Measurements from ENCODE around the gene MAP7. TPM values are rescaled to one million over a fixed set of nuclear protein-coding genes. Genes with fewer than 3 reads are reported as not detected.

MAP7 gene
- total and polyA plus RNA-seq, 2 donors (not counting 3 experiments of a cell fraction or from before 2014, with no cell fraction given) = 0.07 to 0.42 TPM

DNA sequence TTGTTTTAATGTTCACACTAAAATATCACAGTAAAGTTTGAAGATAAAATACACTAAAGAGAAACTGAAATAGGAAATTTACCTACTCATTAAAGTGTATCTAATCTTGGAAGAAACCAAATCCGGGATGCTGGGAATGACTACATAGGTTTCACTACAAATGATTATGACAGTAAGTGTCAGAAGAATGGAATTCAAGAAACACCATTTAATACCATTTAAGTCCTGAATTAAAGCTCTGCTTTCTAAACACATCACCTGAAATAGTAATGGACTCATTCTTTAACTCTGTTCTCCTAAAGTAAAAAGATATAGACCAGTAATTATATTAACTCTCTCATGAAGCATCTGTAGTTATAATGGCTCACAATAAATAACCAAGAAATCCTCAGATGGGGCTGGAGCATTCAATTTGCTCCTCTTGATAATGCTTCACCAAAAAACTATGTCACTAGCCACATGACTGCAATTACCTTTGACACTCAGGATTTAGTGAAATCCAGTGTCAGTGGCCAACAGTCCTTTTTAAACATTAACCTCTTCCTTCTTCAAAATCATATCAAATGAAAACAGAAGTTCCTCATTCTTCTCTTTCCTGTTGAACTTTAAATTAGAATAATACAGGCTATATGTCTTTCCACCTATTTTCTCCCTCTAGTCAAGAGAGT lies 41.4 kb downstream of the MAP7 start:
- Histone ChIP-seq H2AFZ (ENCODE audit: low read depth, low read length) (no peak overlapping the region), H3K9ac (replicated peaks; ENCODE audit: extremely low read depth, insufficient read depth, low read length) (no peak overlapping the region), H3K79me2 (ENCODE audit: control insufficient read depth, insufficient read depth, low read length) (no peaks in the 10 kb centered on the region), H3K4me1 (ENCODE audit: control insufficient read depth, extremely low read depth, insufficient read depth, low read length) (no peaks in the 10 kb centered on the region), H3K4me2 (ENCODE audit: insufficient read depth, low read length) (no peak overlapping the region), H4K20me1 (replicated peaks; ENCODE audit: control insufficient read depth, extremely low read depth, insufficient read depth, low read length) (no peaks in the 10 kb centered on the region), H3K9me3 (replicated peaks; ENCODE audit: control insufficient read depth, insufficient read depth, low read length) (no peaks in the 10 kb centered on the region), H3K9me1 (replicated peaks; ENCODE audit: control insufficient read depth, extremely low read depth, insufficient read depth, low read length) (no peaks in the 10 kb centered on the region), H3K4me3 (replicated peaks in 1 of 3; ENCODE audit: insufficient read depth in 1 of 3, low read depth in 1 of 3, low read length in 3 of 3) (no peak overlapping the region), H3K36me3 (ENCODE audit: control insufficient read depth in 2 of 2, extremely low read depth in 1 of 2, insufficient read depth in 2 of 2, low read length in 2 of 2) (no peaks in the 10 kb centered on the region), H3K27ac (ENCODE audit: insufficient read depth, low read depth, low read length) (no peak overlapping the region), H3K27me3 (ENCODE audit: control insufficient read depth in 2 of 2, insufficient read depth in 2 of 2, low read length in 2 of 2) (no peaks in the 10 kb centered on the region)
- CTCF ChIA-PET = interaction anchor here (0.6 kb wide), 1 partner anchor 17 kb away, joined by 3 read pairs; no protein-coding TSS in a partner anchor
- DNase-seq (ENCODE audit: low read depth, low spot score) (no peak), FAIRE-seq (no peak)
- BruUV-seq (replicated peaks) = no TSS peak
- dilution Hi-C loops (cut with MboI; ENCODE audit: extremely low pct_ligation_motif_present, low sequenced_read_pairs) = no loop called here
- intact Hi-C loops (cut with micrococcal nuclease) = no loop called here
- TF ChIP-seq MYC (IDR thresholded peaks at IDR 0.05; ENCODE audit: low read depth, low read length) (no peak), POLR2A (IDR thresholded peaks at IDR 0.05; ENCODE audit: low read depth, low read length) (no peak), JUN (IDR thresholded peaks at IDR 0.05; ENCODE audit: borderline replicate concordance, insufficient read depth, insufficient read length, low read depth) (no peak), EZH2 (IDR thresholded peaks at IDR 0.05; ENCODE audit: borderline replicate concordance, low read depth, low read length, severe bottlenecking) (no peak), GATA2 (IDR thresholded peaks at IDR 0.05; ENCODE audit: insufficient read depth, insufficient read length, low read depth, low read length) (no peak), FOS (IDR thresholded peaks at IDR 0.05; ENCODE audit: borderline replicate concordance, insufficient read depth, low read length) (no peak), CTCF (IDR thresholded peaks at IDR 0.05; ENCODE audit: extremely low read depth in 1 of 2, insufficient read depth in 1 of 2, low read depth in 1 of 2, low read length in 2 of 2) (no peak), MAX (IDR thresholded peaks at IDR 0.05; ENCODE audit: insufficient read depth, insufficient read length) (no peak)
- POLR2A ChIA-PET = no interaction called here
